Peyer's patch (tissue), 4 donors: ENCODE data around the gene HS2ST1.

ENCODE experiments used
- POLR2A ChIP-seq, 2 donors: fragments of 450-650 bp; IDR thresholded peaks; one replicate each; pipeline ENCODE4 v1.5.1; 2017; ENCODE audit warnings: antibody characterized with exemption in 2 of 2, mild to moderate bottlenecking in 2 of 2, moderate library complexity in 2 of 2
- TF ChIP-seq, protein P1 (sequence below), 6 experiments: fragments of 450-650 bp in 4 of 6; fragments of 200-600 bp in 2 of 6; sonication (generic) in 1 of 6; IDR thresholded peaks; one replicate each; pipeline ENCODE4 v1.5.1; 2017 to 2019; ENCODE audit warnings: antibody characterized with exemption in 6 of 6, mild to moderate bottlenecking in 3 of 6, moderate library complexity in 1 of 6

DNA sequence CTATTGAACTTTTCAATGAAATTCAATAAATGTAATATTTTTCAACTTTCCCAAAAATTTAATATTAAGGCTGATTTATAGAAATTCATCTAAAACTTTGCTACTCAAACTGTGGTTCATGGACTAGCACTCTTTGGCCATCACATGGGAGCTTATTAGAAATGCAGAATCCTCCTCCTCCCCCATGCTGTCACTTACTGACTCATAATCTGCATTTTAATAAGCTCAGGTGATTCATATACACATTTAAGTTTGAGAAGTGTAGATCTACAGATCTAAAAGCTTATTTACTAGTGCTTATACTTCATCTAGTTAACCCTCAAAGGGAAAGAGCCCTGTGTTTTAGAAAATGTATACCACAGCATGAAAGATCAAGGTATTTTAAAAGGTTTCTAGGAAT is 84.3 kb downstream of the HS2ST1 start:
- TF ChIP-seq, protein P1, sequence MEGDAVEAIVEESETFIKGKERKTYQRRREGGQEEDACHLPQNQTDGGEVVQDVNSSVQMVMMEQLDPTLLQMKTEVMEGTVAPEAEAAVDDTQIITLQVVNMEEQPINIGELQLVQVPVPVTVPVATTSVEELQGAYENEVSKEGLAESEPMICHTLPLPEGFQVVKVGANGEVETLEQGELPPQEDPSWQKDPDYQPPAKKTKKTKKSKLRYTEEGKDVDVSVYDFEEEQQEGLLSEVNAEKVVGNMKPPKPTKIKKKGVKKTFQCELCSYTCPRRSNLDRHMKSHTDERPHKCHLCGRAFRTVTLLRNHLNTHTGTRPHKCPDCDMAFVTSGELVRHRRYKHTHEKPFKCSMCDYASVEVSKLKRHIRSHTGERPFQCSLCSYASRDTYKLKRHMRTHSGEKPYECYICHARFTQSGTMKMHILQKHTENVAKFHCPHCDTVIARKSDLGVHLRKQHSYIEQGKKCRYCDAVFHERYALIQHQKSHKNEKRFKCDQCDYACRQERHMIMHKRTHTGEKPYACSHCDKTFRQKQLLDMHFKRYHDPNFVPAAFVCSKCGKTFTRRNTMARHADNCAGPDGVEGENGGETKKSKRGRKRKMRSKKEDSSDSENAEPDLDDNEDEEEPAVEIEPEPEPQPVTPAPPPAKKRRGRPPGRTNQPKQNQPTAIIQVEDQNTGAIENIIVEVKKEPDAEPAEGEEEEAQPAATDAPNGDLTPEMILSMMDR (IDR thresholded peaks at IDR 0.05), result no peak
- TF ChIP-seq POLR2A (IDR thresholded peaks at IDR 0.05), result no peak
